ENCODE results near the gene NPHS1. TPM values are rescaled to one million over a fixed set of nuclear protein-coding genes. Genes with fewer than 3 reads are reported as not detected.

NPHS1 gene
- total RNA-seq, 4 donors from 2014 or later: 0.48 to 1.5 TPM; not detected in 2

DNA sequence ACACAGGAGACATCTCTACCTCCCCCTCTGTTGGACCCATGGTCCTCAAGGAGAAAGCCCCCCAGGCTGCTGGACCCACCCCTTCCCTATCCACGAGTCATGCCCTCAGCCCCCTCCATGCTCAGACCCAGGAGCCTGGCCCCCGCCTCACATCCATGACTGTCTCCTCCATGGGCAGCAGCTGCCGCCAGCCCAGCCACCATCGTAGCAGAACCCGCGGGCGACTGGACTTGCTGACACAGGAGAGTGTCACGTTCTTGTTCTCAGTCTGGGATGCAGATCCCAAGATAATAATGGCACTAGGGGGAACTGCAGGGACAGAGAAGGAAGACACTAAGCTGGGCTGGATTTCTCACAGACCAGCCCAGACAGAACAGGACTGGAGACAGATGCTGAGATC, 3.8 kb downstream of the NPHS1 start:
- DNase-seq (ENCODE audit: low spot score) (no peak), ATAC-seq (ENCODE audit: low FRiP score) (no peak)
- TF ChIP-seq, protein P1, sequence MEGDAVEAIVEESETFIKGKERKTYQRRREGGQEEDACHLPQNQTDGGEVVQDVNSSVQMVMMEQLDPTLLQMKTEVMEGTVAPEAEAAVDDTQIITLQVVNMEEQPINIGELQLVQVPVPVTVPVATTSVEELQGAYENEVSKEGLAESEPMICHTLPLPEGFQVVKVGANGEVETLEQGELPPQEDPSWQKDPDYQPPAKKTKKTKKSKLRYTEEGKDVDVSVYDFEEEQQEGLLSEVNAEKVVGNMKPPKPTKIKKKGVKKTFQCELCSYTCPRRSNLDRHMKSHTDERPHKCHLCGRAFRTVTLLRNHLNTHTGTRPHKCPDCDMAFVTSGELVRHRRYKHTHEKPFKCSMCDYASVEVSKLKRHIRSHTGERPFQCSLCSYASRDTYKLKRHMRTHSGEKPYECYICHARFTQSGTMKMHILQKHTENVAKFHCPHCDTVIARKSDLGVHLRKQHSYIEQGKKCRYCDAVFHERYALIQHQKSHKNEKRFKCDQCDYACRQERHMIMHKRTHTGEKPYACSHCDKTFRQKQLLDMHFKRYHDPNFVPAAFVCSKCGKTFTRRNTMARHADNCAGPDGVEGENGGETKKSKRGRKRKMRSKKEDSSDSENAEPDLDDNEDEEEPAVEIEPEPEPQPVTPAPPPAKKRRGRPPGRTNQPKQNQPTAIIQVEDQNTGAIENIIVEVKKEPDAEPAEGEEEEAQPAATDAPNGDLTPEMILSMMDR (IDR thresholded peaks at IDR 0.05): no peak

DNA sequence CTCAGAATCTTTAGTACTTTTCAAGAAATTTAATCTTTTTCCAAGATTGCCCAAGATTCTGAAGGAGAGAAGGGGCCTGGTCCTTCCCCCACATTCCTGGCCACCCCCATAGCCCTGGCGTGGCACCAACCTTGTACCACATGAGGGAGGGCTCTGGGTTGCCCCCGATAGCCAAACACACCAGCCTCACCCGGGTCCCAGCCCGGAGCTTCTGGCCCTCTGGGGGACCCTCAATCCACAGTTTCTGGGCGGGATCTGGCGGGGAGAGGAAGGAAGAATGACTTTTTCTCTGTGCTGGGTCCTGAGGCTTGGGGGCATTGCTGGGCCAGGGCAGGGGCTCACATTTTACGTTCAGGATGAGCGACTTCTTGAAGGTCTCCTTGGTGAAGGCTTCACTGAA, 4.4 kb downstream of the NPHS1 start:
- no peak for ATAC-seq (ENCODE audit: low FRiP score)
- TF ChIP-seq, protein P1 (IDR thresholded peaks at IDR 0.05): no peak
- DNase-seq (ENCODE audit: low spot score): no peak

DNA sequence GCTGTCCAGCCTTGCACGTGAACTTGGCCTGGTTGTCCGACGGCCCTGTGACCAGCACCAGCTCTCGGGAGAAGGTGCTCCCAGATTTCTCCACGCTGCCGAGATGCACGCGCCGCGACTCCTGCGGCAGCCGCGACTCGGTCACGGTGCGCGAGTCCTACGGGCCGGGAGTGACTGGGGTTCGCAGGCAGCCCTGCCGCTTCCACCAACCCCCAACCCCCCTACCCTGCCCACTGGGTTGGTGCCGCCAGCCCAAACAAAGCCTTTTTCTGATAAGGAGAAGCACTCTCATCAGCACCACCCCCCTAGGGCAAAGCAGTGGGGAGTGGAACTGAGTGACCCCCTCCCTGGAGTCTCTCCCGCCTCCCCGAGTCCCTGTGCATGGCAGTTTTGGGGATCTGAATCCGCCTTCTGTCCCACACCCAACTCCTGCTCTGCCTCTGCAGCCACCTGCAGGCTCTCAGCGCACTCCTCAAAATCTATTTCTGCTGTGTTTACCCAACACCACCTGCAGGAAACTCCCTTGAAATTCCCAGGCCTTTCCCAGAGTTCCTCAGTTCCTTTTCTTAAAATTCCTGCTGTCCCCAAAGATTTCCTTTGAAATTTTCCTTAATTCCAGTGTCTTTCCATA, 6.2 kb downstream of the NPHS1 start:
- TF ChIP-seq, protein P1 (IDR thresholded peaks at IDR 0.05): no peak
- ATAC-seq (ENCODE audit: low FRiP score) (no peak), DNase-seq (ENCODE audit: low spot score) (no peak)

DNA sequence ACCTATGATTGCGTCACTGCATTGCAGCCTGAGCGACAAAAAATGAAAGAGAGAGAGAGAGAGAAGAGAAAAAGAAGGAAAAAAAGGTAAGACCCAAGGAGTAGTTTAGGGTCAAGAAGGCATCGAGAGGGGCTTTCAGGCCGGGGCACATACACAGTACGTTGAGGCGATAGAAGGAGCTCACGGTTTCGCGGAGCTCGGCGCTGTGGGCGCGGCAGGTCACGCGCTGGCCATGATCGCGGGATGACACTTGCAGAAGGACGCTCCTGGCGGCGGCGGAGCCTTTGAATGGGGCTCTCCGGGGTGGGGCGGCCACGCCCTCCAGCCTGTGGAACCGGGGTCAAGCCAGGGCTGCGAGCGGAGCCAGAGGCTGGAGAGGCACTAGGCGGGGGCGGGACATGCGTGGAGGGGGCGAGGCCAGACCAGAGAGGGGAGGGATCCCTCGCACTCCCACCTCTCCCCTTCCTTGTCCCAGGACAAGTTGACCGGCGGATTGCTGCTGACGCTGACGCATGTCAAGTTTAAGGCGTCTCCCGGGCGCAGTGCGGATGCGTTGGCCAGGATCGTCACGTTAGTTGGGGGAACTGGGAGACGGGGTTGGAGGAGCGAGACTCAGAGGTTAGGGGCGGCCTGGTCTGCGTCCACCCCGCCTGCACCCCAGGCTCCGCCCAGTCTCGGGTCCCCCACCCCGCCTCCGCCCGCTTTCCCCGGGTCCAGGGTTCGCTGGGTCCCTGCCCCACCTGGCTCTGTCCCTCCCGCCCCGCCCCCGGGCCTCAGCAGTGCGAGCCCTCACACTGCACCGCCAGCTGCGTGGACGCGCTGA, 6.9 kb downstream of the NPHS1 start:
- ATAC-seq (ENCODE audit: low FRiP score) (peak; percentile 63), DNase-seq (ENCODE audit: low spot score) (no peak)
- TF ChIP-seq, protein P1 (IDR thresholded peaks at IDR 0.05): no peak

DNA sequence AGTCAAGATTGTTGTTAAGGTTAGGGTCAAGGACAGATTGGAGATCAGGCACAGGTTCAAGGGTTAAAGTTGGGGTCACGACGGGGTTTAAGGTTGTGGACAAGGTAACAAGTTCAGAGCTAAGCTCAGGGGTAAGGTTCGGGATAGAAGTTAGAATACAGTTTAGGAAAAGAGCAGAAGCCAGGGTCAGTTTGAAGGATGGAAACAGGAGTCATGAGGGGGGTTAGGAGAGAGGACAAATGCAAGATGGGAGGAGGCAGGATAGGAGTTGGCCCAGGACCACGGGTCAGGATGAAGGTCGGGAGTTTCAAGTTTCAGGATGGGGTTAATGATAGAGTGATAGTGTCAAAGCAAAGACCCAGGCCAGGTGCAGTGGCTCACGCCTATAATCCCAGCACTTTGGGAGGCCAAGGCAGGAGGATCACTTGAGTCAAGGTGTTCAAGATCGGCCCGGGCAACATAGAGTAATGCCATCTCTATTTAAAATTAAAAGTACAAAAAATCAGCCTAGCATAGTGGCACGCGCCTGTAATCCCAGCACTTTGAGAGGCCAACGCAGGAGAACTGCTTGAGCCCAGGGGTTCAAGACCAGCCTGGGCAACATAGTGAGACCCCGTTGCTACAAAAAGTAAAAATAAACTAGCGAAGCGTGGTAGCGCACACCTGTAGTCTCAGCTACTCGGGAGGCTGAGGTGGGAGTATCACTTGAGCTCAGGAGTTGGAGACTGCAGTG, 7.7 kb downstream of the NPHS1 start:
- TF ChIP-seq, protein P1 (IDR thresholded peaks at IDR 0.05): no peak
- no peak for ATAC-seq (ENCODE audit: low FRiP score)
- DNase-seq (ENCODE audit: low spot score): no peak

DNA sequence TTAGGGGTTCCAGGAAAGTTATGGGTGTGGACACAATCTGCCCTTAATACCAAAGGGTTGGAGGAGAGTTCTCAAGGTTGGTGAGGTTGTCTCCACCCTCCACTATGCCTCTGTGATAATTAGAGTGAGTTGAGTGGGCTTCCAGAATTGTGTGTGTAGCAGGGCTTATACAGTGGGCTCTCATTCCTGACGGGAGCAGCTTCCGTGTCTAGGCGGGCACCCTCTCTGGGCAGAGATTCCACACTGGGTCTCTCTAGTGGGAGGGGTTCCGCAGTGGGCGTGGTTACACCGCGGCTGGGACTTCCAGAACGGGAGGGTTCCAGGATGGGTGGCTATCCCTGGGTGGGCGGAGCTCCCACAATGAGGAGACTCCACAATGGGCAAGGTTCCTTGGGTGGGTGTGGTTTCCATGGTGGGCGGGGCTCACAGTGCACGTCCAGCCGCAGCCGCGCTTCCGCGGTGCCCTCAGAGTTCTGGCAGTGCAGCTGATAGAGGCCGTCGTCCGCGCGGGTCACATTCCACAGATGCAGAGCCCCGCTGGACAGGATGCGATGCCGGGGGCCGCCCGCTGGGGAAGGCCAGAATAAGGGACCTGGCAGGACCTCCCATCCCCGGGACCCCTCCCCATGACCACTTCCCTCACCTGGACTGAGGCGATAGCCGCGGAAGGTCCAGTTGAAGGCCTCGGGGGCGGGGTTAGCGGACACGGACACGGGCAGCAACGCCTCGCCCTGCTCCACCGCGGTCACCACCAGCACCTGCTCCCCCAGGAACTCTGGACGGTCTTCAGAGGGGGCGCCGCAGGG, 8.4 kb downstream of the NPHS1 start:
- DNase-seq (ENCODE audit: low spot score): no peak
- TF ChIP-seq, protein P1 (IDR thresholded peaks at IDR 0.05): no peak
- ATAC-seq (ENCODE audit: low FRiP score): no peak
